Type B pancreatic cell (in vitro differentiated cells): ENCODE results near the gene TMOD4. TPM values are rescaled to one million over a fixed set of nuclear protein-coding genes. Genes with fewer than 3 reads are reported as not detected.

Experiments
- DNase-seq: peaks from one replicate; pipeline ENCODE4 v3.0.0; 2021; ENCODE audit warnings: mixed read lengths; ENCODE audit not compliant: unreplicated experiment; ENCODE audit errors: extremely low spot score
- H3K27ac Mint-ChIP-seq: 2 replicates; pipeline ENCODE4 v1.8.0; 2021; ENCODE audit warnings: mild to moderate bottlenecking, mixed read lengths
- H3K27me3 Mint-ChIP-seq: 2 replicates; pipeline ENCODE4 v1.8.0; 2021; ENCODE audit warnings: mixed read lengths
- H3K36me3 Mint-ChIP-seq: 2 replicates; pipeline ENCODE4 v1.8.0; 2021; ENCODE audit warnings: mixed read lengths
- H3K4me1 Mint-ChIP-seq: one replicate; pipeline ENCODE4 v1.8.0; 2021; ENCODE audit warnings: mixed read lengths; ENCODE audit not compliant: unreplicated experiment
- H3K4me3 Mint-ChIP-seq: 2 replicates; pipeline ENCODE4 v1.8.0; 2021; ENCODE audit warnings: mild to moderate bottlenecking, mixed read lengths
- H3K9me3 Mint-ChIP-seq: 2 replicates; pipeline ENCODE4 v1.8.0; 2021; ENCODE audit warnings: mixed read lengths
- long read RNA-seq: library from polyadenylated mRNA; unstranded; transcript quantifications from one replicate; pipeline ENCODE4 v2.0.0, GENCODE V29; 2020
- total RNA-seq: library from RNA; stranded (reverse); gene quantifications from 2 replicates; pipeline ENCODE4 v1.2.1, GENCODE V29; 2021; ENCODE audit warnings: low replicate concordance
- TF ChIP-seq, protein P1 (sequence below): fragments of 200-600 bp; sonication (generic); conservative IDR thresholded peaks from 2 replicates; pipeline ENCODE4 v1.5.0; 2021; ENCODE audit warnings: antibody characterized with exemption, mild to moderate bottlenecking

Gene TMOD4
- 1.9 TPM in 2 replicates for total RNA-seq
- long read RNA-seq: 0 reads

GRCh38 chr1:151175863-151176262 lies at the start of gene TMOD4:
Gene TMOD4, minus strand, starts transcription at chr1:151175981. Its CDS starts 1,106 bp downstream, at chr1:151174875.
- no peak within 1 kb of the TSS for H3K27ac Mint-ChIP-seq
- no peaks in the 10 kb centered on the region for H3K27me3 Mint-ChIP-seq
- H3K9me3 Mint-ChIP-seq: no peaks in the 10 kb centered on the region
- no peak within 1 kb of the TSS for H3K4me3 Mint-ChIP-seq
- H3K36me3 Mint-ChIP-seq: peaks cover 23% of the 10 kb centered on the region
- TF ChIP-seq, protein P1, sequence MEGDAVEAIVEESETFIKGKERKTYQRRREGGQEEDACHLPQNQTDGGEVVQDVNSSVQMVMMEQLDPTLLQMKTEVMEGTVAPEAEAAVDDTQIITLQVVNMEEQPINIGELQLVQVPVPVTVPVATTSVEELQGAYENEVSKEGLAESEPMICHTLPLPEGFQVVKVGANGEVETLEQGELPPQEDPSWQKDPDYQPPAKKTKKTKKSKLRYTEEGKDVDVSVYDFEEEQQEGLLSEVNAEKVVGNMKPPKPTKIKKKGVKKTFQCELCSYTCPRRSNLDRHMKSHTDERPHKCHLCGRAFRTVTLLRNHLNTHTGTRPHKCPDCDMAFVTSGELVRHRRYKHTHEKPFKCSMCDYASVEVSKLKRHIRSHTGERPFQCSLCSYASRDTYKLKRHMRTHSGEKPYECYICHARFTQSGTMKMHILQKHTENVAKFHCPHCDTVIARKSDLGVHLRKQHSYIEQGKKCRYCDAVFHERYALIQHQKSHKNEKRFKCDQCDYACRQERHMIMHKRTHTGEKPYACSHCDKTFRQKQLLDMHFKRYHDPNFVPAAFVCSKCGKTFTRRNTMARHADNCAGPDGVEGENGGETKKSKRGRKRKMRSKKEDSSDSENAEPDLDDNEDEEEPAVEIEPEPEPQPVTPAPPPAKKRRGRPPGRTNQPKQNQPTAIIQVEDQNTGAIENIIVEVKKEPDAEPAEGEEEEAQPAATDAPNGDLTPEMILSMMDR: peak; percentile 70
- no peak for DNase-seq
- H3K4me1 Mint-ChIP-seq: no peaks in the 10 kb centered on the region

GRCh38 chr1:151222130-151222529 lies 46.3 kb upstream of the TMOD4 start:
- TF ChIP-seq, protein P1: no peak
- Mint-ChIP-seq H3K27ac (no peak overlapping the region), H3K4me1 (no peaks in the 10 kb centered on the region), H3K36me3 (peaks cover 3% of the 10 kb centered on the region), H3K9me3 (no peaks in the 10 kb centered on the region), H3K4me3 (no peak overlapping the region), H3K27me3 (no peaks in the 10 kb centered on the region)
- DNase-seq: no peak

DNA sequence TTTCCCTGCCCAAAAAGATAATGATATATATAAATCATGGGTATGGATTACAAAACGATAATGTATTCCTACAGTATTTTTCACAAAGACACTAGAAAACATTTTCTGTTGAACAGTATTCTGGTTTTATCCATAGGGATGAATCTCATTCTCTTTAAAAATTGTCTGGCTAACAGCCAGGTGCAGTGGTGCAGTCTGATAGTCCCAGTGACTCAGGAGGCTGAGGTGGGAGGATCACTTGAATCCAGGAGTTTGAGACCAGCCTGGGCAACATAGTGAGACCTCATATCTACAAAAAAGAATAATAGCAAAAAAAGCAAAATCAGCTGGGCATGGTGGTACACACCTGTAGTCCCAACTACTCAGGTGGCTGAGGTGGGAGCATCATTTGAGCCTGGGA lies 45.8 kb upstream of the TMOD4 start:
- Mint-ChIP-seq H3K27me3 (no peaks in the 10 kb centered on the region), H3K27ac (no peak overlapping the region)

DNA sequence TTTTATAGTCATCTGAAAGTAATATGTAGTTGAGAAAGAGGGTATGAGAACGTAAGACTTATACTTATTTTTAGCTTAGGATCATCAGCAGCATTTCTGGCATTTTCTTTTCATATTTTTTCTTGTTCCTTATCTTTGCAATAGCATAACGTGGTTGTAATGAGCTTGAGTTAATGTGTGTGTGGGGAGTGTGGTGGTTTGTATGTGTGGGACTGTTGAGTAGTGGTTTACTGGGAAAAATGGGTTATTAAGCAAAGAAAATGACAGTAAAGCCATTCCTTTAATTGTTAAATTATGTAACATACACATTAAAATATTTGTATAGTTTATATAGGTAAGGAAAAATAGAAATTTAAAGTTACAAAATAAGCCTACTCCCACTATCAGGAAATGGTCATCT lies 37.8 kb upstream of the TMOD4 start:
- H3K4me1 Mint-ChIP-seq: peaks cover 18% of the 10 kb centered on the region
- TF ChIP-seq, protein P1: no peak
- no peaks in the 10 kb centered on the region for H3K27me3 Mint-ChIP-seq
- H3K9me3 Mint-ChIP-seq: no peaks in the 10 kb centered on the region
- no peak overlapping the region for H3K4me3 Mint-ChIP-seq
- peak overlapping the region; percentile 65 for H3K27ac Mint-ChIP-seq
- peaks cover 19% of the 10 kb centered on the region for H3K36me3 Mint-ChIP-seq
- DNase-seq: no peak

More for the DNA sequence above, 45.8 kb upstream of the TMOD4 start:
- no peak overlapping the region for H3K4me3 Mint-ChIP-seq
- peaks cover under 1% of the 10 kb centered on the region for H3K4me1 Mint-ChIP-seq
- peaks cover under 1% of the 10 kb centered on the region for H3K36me3 Mint-ChIP-seq
- TF ChIP-seq, protein P1: no peak
- no peak for DNase-seq
- H3K9me3 Mint-ChIP-seq: no peaks in the 10 kb centered on the region

DNA sequence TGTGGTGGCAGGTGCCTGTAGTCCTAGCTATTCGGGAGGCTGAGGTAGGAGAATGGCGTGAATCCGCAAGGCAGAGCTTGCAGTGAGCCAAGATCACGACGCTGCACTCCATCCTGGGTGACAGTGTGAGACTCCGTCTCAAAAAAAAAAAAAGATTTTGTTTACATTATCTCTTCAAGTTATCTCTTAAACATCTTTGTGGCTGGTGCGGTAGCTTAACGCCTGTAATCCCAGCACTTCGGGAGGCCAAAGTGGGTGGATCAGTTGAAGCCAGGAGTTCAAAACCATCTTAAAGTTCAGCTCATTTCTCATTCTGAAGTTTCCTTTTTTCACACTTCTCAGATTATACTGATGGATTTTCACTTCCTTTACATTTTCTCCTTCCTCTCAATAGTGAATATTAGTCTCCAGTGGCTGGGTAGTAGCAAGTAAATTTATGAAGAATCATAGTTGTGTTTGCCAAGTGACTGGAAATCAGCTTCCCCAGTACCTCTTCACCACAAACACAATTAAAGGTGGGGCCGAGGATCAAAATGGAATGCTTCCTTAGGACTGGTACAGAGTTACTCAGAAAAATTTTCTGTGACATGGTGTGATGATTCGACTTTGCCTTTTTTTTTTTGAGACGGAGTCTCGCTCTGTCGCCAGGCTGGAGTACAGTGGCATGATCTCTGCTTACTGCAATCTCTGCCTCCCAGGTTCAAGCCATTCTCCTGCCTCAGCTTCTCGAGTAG lies 36.4 kb upstream of the TMOD4 start:
- H3K27me3 Mint-ChIP-seq: no peaks in the 10 kb centered on the region
- no peak for DNase-seq
- no peak overlapping the region for H3K4me3 Mint-ChIP-seq
- H3K9me3 Mint-ChIP-seq: no peaks in the 10 kb centered on the region
- H3K4me1 Mint-ChIP-seq: peaks cover 18% of the 10 kb centered on the region
- peaks cover 19% of the 10 kb centered on the region for H3K36me3 Mint-ChIP-seq
- TF ChIP-seq, protein P1: no peak
- H3K27ac Mint-ChIP-seq: peak overlapping the region; percentile 66
